PC-9 (cell line): ENCODE data around the gene ATG4A. TPM values are rescaled to one million over a fixed set of nuclear protein-coding genes. Genes with fewer than 3 reads are reported as not detected.

Source experiments
- BruUV-seq: library from RNA; stranded (reverse); fragments of 400-500 nt; replicated peaks from 2 replicates; lab custom pipeline; 2021; lab: Mats Ljungman, UMichigan
- CTCF ChIA-PET: fragments of 300-600 bp; sonication (Branson Sonifier 250); formaldehyde crosslinking; loops from one replicate; lab custom pipeline; 2022; ENCODE audit warnings: antibody characterized with exemption; lab: Charles Lee
- POLR2A ChIA-PET: fragments of 300-600 bp; sonication (Branson Sonifier 250); formaldehyde crosslinking; loops from one replicate; lab custom pipeline; 2022; ENCODE audit warnings: antibody characterized with exemption; ENCODE audit not compliant: unreplicated experiment; lab: Charles Lee
- DNase-seq, 2 experiments: peaks; one replicate each; pipeline versions ENCODE4 v3.0.0 to v3.0.0-alpha.2; 2015 to 2022; ENCODE audit warnings: mixed read lengths in 1 of 2
- H2AFZ ChIP-seq: fragments of 200-600 bp; sonication (generic); 2 replicates; pipeline ENCODE4 v1.8.1; 2017; ENCODE audit warnings: antibody characterized with exemption
- H3F3A ChIP-seq: fragments of 200-600 bp; sonication (generic); 2 replicates; pipeline ENCODE4 v1.8.1; 2017; ENCODE audit warnings: antibody characterized with exemption, mild to moderate bottlenecking, low read depth; ENCODE audit not compliant: insufficient read depth
- H3K27ac ChIP-seq: fragments of 200-600 bp; sonication (generic); 2 replicates; pipeline ENCODE4 v1.6.1; 2016; ENCODE audit warnings: mixed run types
- H3K27me3 ChIP-seq: fragments of 200-600 bp; sonication (generic); 2 replicates; pipeline ENCODE4 v1.6.1; 2016; ENCODE audit warnings: low read depth, mixed run types; ENCODE audit not compliant: insufficient read depth
- H3K36me3 ChIP-seq: fragments of 200-600 bp; sonication (generic); 2 replicates; pipeline ENCODE4 v1.6.1; 2016; ENCODE audit warnings: low read depth, mixed run types
- H3K4me1 ChIP-seq: fragments of 200-600 bp; sonication (generic); replicated peaks from 2 replicates; pipeline ENCODE4 v1.6.1; 2016; ENCODE audit warnings: mixed run types; ENCODE audit not compliant: insufficient read depth
- H3K4me2 ChIP-seq: fragments of 200-600 bp; sonication (generic); 2 replicates; pipeline ENCODE4 v1.6.1; 2017; ENCODE audit warnings: mixed run types
- H3K4me3 ChIP-seq: fragments of 200-600 bp; sonication (generic); 2 replicates; pipeline ENCODE4 v1.6.1; 2016; ENCODE audit warnings: mixed run types
- H3K79me2 ChIP-seq: fragments of 200-600 bp; sonication (generic); 2 replicates; pipeline ENCODE4 v1.6.1; 2017; ENCODE audit warnings: low read depth, mixed run types
- H3K9me2 ChIP-seq: fragments of 200-600 bp; sonication (generic); 2 replicates; pipeline ENCODE4 v1.8.1; 2017; ENCODE audit warnings: mild to moderate bottlenecking; ENCODE audit not compliant: insufficient read depth
- H3K9me3 ChIP-seq: fragments of 200-600 bp; sonication (generic); 2 replicates; pipeline ENCODE4 v1.8.1; 2016; ENCODE audit warnings: low read depth; ENCODE audit not compliant: insufficient read depth
- H4K20me1 ChIP-seq: fragments of 200-600 bp; sonication (generic); 2 replicates; pipeline ENCODE4 v1.8.1; 2017; ENCODE audit not compliant: insufficient read depth
- CTCF ChIP-seq: fragments of 200-600 bp; sonication (generic); conservative IDR thresholded peaks from 2 replicates; pipeline ENCODE4 v1.6.1; 2017; ENCODE audit warnings: mixed run types, antibody characterized with exemption, mild to moderate bottlenecking, moderate library complexity
- EZH2 ChIP-seq: fragments of 200-600 bp; sonication (generic); IDR thresholded peaks from 2 replicates; pipeline ENCODE4 v1.8.0; 2017; ENCODE audit warnings: antibody characterized with exemption, low read depth
- intact Hi-C: fragments of 100-400 bp; cut with micrococcal nuclease; formaldehyde crosslinking; loops from one replicate; pipeline ENCODE4 v1.10.0; 2022; ENCODE audit not compliant: unreplicated experiment
- total RNA-seq: library from RNA; stranded (reverse); gene quantifications from 2 replicates; pipeline ENCODE4 v1.2.3, GENCODE V29; 2021

ATG4A gene
- total RNA-seq, 1 experiment from 2014 or later, result 9.6 TPM

GRCh38 chrX:108132876-108133275, 41.3 kb downstream of the ATG4A start:
- BruUV-seq, result no TSS peak
- Histone ChIP-seq H3K27ac (no peak overlapping the region), H3K9me3 (no peaks in the 10 kb centered on the region), H3K79me2 (no peaks in the 10 kb centered on the region), H3F3A (peaks cover 6% of the 10 kb centered on the region; the same call in 1 of the 2 replicates), H2AFZ (no peak overlapping the region), H4K20me1 (no peaks in the 10 kb centered on the region), H3K36me3 (no peaks in the 10 kb centered on the region), H3K4me3 (no peak overlapping the region), H3K9me2 (no peaks in the 10 kb centered on the region), H3K4me2 (no peak overlapping the region), H3K27me3 (no peaks in the 10 kb centered on the region), H3K4me1 (no peaks in the 10 kb centered on the region)
- POLR2A ChIA-PET, result no interaction called here
- intact Hi-C loops, result no loop called here
- CTCF ChIA-PET, result interaction anchor here (0.5 kb wide), 1 partner anchor 463 kb away, joined by 4 read pairs; no protein-coding TSS in a partner anchor
- no peak for DNase-seq
- TF ChIP-seq CTCF (no peak), EZH2 (no peak)

GRCh38 chrX:108134724-108135123, 43.1 kb downstream of the ATG4A start:
- POLR2A ChIA-PET, result no interaction called here
- Histone ChIP-seq H3K27ac (no peak overlapping the region), H3K4me3 (no peak overlapping the region), H3F3A (peaks cover 6% of the 10 kb centered on the region; the same call in 1 of the 2 replicates), H4K20me1 (no peaks in the 10 kb centered on the region), H3K9me2 (no peaks in the 10 kb centered on the region), H3K36me3 (no peaks in the 10 kb centered on the region), H3K9me3 (no peaks in the 10 kb centered on the region), H3K79me2 (no peaks in the 10 kb centered on the region), H3K27me3 (no peaks in the 10 kb centered on the region), H2AFZ (no peak overlapping the region), H3K4me1 (no peaks in the 10 kb centered on the region), H3K4me2 (no peak overlapping the region)
- CTCF ChIA-PET, result no interaction called here
- no peak for DNase-seq
- TF ChIP-seq EZH2 (no peak), CTCF (no peak)
- intact Hi-C loops, result no loop called here
- no TSS peak for BruUV-seq

- H3K4me2 ChIP-seq, result no peak overlapping the region
- no peak overlapping the region for H3K27ac ChIP-seq
- H3F3A ChIP-seq, result no peaks in the 10 kb centered on the region
- CTCF ChIA-PET, result no interaction called here
- no peak overlapping the region for H2AFZ ChIP-seq
- DNase-seq, result no peak
- H3K9me2 ChIP-seq, result no peaks in the 10 kb centered on the region
- no peaks in the 10 kb centered on the region for H3K4me1 ChIP-seq
- H3K4me3 ChIP-seq, result no peak overlapping the region
- POLR2A ChIA-PET, result no interaction called here
- no peaks in the 10 kb centered on the region for H3K36me3 ChIP-seq
- TF ChIP-seq CTCF (peak; percentile 60), EZH2 (no peak)
- no peaks in the 10 kb centered on the region for H3K27me3 ChIP-seq
- intact Hi-C loops, result no loop called here
- no TSS peak for BruUV-seq
- no peaks in the 10 kb centered on the region for H4K20me1 ChIP-seq
- H3K9me3 ChIP-seq, result no peaks in the 10 kb centered on the region
- H3K79me2 ChIP-seq, result no peaks in the 10 kb centered on the region
These were observed 47.5 kb downstream of the ATG4A start for GRCh38 chrX:108138814-108139702.
